GM12801 (cell line): ENCODE results near the gene NFKBIE.

Experiments
- TF ChIP-seq, protein P1 (sequence below): IDR thresholded peaks from one replicate; pipeline ENCODE4 v1.5.1; 2011; ENCODE audit warnings: control low read depth; ENCODE audit not compliant: insufficient read length; ENCODE audit errors: extremely low read depth

Gene NFKBIE

DNA sequence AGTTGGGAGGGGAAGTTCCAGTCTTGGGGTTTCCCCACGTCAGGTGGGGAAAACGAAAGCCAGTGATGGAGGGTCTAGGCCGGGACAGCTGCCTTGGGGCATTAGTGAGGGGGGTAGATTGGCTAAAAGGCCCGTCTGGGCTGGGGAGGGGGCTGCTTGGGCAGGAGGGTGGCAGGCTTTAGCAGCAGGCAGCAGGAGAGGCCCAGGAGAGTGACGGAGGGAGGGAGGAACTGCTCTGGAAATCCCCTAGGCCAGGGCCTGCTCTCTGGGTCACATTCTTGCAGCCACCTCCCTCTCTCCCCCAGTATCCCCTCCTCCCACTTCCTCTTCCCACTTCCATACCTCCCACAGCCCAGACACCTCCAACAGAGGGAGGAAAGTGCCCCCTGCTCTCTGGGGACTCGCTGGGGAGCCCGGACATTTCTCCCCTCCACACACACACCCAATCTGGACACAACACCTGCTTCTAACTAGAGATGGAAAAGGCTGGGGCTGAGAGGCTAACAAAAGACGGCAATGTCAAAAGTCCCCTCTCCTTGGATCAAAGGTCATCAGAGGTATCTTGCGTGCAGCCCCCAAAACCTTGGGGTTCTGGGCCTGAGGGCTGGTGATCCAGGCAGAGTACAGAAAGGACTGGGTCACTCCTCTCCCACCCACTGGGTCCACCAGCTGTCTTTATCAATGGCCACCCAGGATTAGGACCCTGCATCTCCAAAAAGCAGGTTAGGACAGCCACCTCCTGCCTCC, 1.8 kb downstream of the NFKBIE start:
- TF ChIP-seq, protein P1, sequence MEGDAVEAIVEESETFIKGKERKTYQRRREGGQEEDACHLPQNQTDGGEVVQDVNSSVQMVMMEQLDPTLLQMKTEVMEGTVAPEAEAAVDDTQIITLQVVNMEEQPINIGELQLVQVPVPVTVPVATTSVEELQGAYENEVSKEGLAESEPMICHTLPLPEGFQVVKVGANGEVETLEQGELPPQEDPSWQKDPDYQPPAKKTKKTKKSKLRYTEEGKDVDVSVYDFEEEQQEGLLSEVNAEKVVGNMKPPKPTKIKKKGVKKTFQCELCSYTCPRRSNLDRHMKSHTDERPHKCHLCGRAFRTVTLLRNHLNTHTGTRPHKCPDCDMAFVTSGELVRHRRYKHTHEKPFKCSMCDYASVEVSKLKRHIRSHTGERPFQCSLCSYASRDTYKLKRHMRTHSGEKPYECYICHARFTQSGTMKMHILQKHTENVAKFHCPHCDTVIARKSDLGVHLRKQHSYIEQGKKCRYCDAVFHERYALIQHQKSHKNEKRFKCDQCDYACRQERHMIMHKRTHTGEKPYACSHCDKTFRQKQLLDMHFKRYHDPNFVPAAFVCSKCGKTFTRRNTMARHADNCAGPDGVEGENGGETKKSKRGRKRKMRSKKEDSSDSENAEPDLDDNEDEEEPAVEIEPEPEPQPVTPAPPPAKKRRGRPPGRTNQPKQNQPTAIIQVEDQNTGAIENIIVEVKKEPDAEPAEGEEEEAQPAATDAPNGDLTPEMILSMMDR: no peak

GRCh38 chr6:44262467-44263353, 2.6 kb downstream of the NFKBIE start:
- TF ChIP-seq, protein P1: no peak

DNA sequence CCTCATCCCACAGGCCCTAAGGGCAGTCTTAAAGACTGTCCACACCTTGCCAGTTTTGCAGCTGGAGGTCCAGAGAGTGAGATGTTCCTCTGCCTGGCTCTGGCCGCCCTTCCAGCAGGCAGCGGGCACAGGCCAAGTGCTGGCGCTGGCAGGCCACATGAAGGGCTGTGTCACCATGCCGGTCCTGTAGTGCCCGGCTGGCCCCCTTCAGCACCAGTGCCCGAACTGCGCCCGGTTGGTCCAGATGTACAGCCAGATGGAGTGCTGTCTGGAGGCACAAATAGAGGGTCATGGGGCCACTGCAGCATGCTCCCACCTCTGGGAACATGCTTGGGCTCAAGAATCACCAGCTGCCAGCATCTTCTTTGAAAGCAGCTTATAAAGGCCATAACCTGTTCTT, 3.8 kb downstream of the NFKBIE start:
- TF ChIP-seq, protein P1: no peak

DNA sequence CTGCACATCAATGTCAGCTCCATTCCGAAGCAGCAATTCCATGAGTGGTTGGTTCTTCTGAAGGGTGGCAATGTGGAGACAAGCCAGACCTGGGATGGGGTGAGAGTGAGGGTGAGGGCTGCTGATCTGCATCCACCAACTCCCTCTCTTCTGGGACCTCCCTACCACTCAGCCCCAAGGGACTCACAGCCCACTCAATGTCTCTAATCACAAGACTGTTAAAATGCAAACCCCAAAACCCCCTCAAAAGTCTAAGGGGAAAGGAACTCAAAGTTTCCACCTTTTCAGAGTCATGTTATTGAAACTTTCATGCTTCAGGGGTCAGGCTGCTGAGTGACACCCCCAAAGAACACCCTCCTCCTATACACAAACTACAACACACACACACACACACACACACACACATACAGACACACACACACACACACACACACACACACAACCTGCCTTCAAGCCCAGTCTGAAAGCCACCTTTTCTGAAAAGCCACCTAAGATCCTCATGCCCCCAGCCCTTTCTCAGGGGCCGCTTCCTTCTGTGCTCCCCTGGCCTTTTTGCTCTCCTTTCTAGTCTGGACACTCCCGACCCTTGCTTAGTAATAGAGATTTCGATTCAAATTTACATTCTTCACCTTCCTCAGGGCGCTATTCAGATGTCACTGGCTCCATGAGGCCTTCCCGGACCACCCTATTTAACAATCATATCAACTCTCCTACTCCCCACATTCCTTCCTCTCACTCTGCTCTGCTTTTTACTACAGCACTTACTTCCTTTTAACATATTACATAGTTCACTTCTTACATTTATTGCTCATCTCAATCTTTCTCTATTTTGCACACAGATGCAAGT, 4.7 kb downstream of the NFKBIE start:
- TF ChIP-seq, protein P1: no peak

DNA sequence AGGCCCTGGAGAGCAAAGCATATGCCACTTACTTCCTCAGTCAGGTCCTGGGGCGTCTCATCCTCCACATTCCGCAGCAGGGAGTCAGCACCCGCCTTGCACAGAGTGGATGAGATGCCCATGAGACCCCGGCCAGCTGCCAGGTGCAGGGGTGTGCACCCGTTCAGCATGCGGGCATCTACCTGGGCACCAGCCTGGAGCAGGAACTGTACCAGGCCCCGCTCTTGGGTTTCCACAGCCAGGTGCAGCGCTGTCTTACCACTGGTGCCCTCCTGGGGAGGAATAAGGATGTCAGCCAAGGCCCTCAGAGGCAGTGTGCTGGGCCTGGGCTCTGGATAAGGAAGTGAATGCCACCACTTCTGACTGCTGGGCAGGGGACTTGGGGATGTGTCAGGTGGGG, 5.3 kb downstream of the NFKBIE start:
- TF ChIP-seq, protein P1: no peak

- TF ChIP-seq, protein P1: no peak
Observed at GRCh38 chr6:44258921-44259320, 6.4 kb downstream of the NFKBIE start.
